Heart left ventricle (tissue), 13 donors: ENCODE results near the gene ZNF184.

Experiments
- CTCF ChIP-seq, 12 donors: fragments of 200-600 bp; sonication (generic) in 4 of 12; IDR thresholded peaks; one replicate each; pipeline versions ENCODE4 v1.5.0 to v1.8.0; 2018 to 2022; ENCODE audit warnings: antibody characterized with exemption in 12 of 12, mild to moderate bottlenecking in 5 of 12
- POLR2A ChIP-seq, 2 donors: fragments of 450-650 bp; IDR thresholded peaks; one replicate each; pipeline ENCODE4 v1.6.1; 2017; ENCODE audit warnings: antibody characterized with exemption in 2 of 2, mild to moderate bottlenecking in 2 of 2, moderate library complexity in 2 of 2
- donor health status: ischemic (EF 13 %, LVEDD 7.1; RV severe dilation, severe dysfunction).
- donor health status: DM: no; HTN: yes; CAD: no.
- donor health status: DM: no; HTN: no; CAD: no.
- donor health status: ischemic (EF 25% LVEDD 6.9; RV normal size, moderate dysfunction).
- donor health status: ischemic (EF 25% LVEDD 5.7; RV mildly dilated, moderate dysfunction).
- donor health status: ischemic (EF 35%, LVEDD 5.7; RV mildly dilated, moderate dysfunction).
- donor health status: nonischemic (EF 11% LVEDD 7.7; RV severe dilation, severe dysfunction).
- donor health status: DM: yes; HTN: yes; CAD: no.
- donor health status: PGD.
- donor health status: ischemic (EF 29% LVEDD 5.4; RV normal size, mild dysfunction).
- donor health status: nonischemic (EF 23%, LVEDD 6.1; RV moderate dilation, normal function).

- TF ChIP-seq POLR2A (IDR thresholded peaks at IDR 0.05) (no peak), CTCF (IDR thresholded peaks at IDR 0.05) (no peak)
Observed at GRCh38 chr6:27415898-27416297, 57.0 kb downstream of the ZNF184 start.
